ENCODE results near the gene TMEM272.

Gene TMEM272

DNA sequence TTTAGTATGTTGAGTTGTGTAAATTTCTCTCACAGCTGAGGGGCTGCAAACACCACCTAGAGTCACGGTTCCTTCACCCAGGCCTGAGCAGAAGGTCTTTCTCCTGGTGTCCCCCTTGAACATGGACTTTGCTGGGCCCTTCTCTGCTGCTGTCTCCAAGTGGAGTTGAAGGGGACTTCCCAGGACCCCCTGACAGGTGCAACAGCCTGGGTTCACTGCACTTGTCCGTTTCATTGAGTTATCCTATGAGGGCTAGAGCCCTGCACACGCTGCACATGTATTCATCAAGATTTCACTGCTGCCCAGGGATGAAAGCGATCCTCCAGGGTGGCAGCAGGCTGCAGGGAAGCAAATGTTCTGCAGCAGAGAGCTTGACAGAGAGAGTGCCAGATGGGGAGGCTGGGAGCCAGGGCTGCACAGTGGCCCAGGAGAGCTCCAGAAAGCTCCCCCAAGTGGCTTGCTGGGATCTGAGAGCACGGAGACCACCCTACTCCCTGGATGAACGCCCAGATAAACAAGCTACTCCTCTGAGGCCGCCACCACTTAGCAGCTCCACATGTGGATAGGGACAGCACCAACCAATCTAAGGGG is 10.3 kb downstream of the TMEM272 start:
- Histone ChIP-seq H3K4me3 (ENCODE audit: extremely low read depth, insufficient read depth, low read length, poor library complexity, severe bottlenecking) (no peak overlapping the region), H3K36me3 (ENCODE audit: control insufficient read depth, insufficient read depth, low read length) (no peaks in the 10 kb centered on the region), H3K9me3 (ENCODE audit: control insufficient read depth, low read length) (no peaks in the 10 kb centered on the region), H3K27ac (ENCODE audit: low read depth, low read length, severe bottlenecking) (no peak overlapping the region), H3K4me1 (ENCODE audit: control insufficient read depth, insufficient read depth, low read length, poor library complexity, severe bottlenecking) (peaks cover 2% of the 10 kb centered on the region)
- WGBS, 2 experiments (ENCODE audit: insufficient coverage in 2 of 2) = 80 to 86% methylated on average over 2 to 5 of the region's 7 CpGs

GRCh38 chr13:51833980-51834379 is 11.0 kb downstream of the TMEM272 start:
- 87 to 95% methylated on average over 6 to 8 of the region's 10 CpGs for WGBS, 2 experiments (ENCODE audit: insufficient coverage in 2 of 2)
- peaks cover 2% of the 10 kb centered on the region for H3K4me1 ChIP-seq (ENCODE audit: control insufficient read depth, insufficient read depth, low read length, poor library complexity, severe bottlenecking)
- H3K36me3 ChIP-seq (ENCODE audit: control insufficient read depth, insufficient read depth, low read length) = no peaks in the 10 kb centered on the region
- H3K27ac ChIP-seq (ENCODE audit: low read depth, low read length, severe bottlenecking) = no peak overlapping the region
- no peaks in the 10 kb centered on the region for H3K9me3 ChIP-seq (ENCODE audit: control insufficient read depth, low read length)
- H3K4me3 ChIP-seq (ENCODE audit: extremely low read depth, insufficient read depth, low read length, poor library complexity, severe bottlenecking) = no peak overlapping the region

- 87 to 95% methylated on average over 5 of the region's 6 CpGs for WGBS, 2 experiments (ENCODE audit: insufficient coverage in 2 of 2)
- Histone ChIP-seq H3K4me3 (ENCODE audit: extremely low read depth, insufficient read depth, low read length, poor library complexity, severe bottlenecking) (no peak overlapping the region), H3K27ac (ENCODE audit: low read depth, low read length, severe bottlenecking) (no peak overlapping the region), H3K9me3 (ENCODE audit: control insufficient read depth, low read length) (no peaks in the 10 kb centered on the region), H3K4me1 (ENCODE audit: control insufficient read depth, insufficient read depth, low read length, poor library complexity, severe bottlenecking) (no peaks in the 10 kb centered on the region), H3K36me3 (ENCODE audit: control insufficient read depth, insufficient read depth, low read length) (no peaks in the 10 kb centered on the region)
These were observed 12.4 kb downstream of the TMEM272 start for GRCh38 chr13:51832471-51833152.

GRCh38 chr13:51831519-51831918 is 13.5 kb downstream of the TMEM272 start:
- 83 to 94% methylated on average over 3 to 4 of the region's 5 CpGs for WGBS, 2 experiments (ENCODE audit: insufficient coverage in 2 of 2)

GRCh38 chr13:51829568-51829899 is 15.4 kb downstream of the TMEM272 start:
- Histone ChIP-seq H3K27ac (ENCODE audit: low read depth, low read length, severe bottlenecking) (no peak overlapping the region), H3K4me3 (ENCODE audit: extremely low read depth, insufficient read depth, low read length, poor library complexity, severe bottlenecking) (no peak overlapping the region), H3K36me3 (ENCODE audit: control insufficient read depth, insufficient read depth, low read length) (no peaks in the 10 kb centered on the region), H3K9me3 (ENCODE audit: control insufficient read depth, low read length) (no peaks in the 10 kb centered on the region), H3K4me1 (ENCODE audit: control insufficient read depth, insufficient read depth, low read length, poor library complexity, severe bottlenecking) (no peaks in the 10 kb centered on the region)
- WGBS, 2 experiments (ENCODE audit: insufficient coverage in 2 of 2) = 89 to 93% methylated on average over 2 of the region's 2 CpGs

More at GRCh38 chr13:51831519-51831918, 13.5 kb downstream of the TMEM272 start:
- H3K4me1 ChIP-seq (ENCODE audit: control insufficient read depth, insufficient read depth, low read length, poor library complexity, severe bottlenecking) = no peaks in the 10 kb centered on the region
- H3K4me3 ChIP-seq (ENCODE audit: extremely low read depth, insufficient read depth, low read length, poor library complexity, severe bottlenecking) = no peak overlapping the region
- no peak overlapping the region for H3K27ac ChIP-seq (ENCODE audit: low read depth, low read length, severe bottlenecking)
- no peaks in the 10 kb centered on the region for H3K9me3 ChIP-seq (ENCODE audit: control insufficient read depth, low read length)
- H3K36me3 ChIP-seq (ENCODE audit: control insufficient read depth, insufficient read depth, low read length) = no peaks in the 10 kb centered on the region

DNA sequence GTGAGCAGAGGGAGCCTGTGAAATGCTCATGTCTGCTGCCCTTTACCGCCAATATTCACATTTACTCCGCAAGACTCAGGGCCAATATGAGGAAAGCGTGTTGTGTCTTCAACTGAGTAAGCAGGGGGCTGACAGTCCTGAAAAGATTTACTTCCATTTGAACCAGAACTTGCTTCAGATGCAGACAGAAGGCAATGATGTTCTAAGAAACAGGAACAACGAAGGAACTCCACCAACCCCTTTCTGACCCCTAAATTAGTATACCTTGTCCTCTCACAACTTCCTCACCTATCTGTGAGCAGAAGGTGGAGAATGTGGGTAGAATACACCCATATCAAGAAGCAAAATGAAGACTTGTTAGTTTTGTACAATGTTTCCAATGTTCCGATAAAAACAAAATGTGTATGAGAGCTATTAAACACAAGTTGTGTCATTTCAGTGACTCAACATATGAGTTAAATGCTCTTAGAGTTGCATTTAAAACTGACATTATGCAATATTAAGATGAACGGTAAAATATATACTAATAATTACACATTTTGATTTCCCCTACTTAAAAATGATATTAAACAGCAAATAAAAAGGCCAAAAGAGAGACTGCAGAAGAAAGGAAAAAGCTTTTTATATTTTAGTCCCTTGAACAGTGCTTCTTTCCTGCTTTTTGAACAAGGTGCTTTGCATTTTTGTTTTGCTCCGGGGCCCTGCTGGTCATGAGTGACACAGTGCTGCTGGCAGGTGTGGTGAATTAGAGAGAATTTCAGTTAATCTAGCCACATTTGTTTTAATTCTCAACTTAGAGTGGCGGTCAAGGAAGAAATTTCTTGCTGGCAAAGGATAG is 16.0 kb downstream of the TMEM272 start:
- H3K27ac ChIP-seq (ENCODE audit: low read depth, low read length, severe bottlenecking) = no peak overlapping the region
- H3K4me1 ChIP-seq (ENCODE audit: control insufficient read depth, insufficient read depth, low read length, poor library complexity, severe bottlenecking) = no peaks in the 10 kb centered on the region
- H3K4me3 ChIP-seq (ENCODE audit: extremely low read depth, insufficient read depth, low read length, poor library complexity, severe bottlenecking) = no peak overlapping the region
- H3K36me3 ChIP-seq (ENCODE audit: control insufficient read depth, insufficient read depth, low read length) = no peaks in the 10 kb centered on the region
- no peaks in the 10 kb centered on the region for H3K9me3 ChIP-seq (ENCODE audit: control insufficient read depth, low read length)
- WGBS, 2 experiments (ENCODE audit: insufficient coverage in 2 of 2) = 86% methylated on average over 3 of the region's 8 CpGs; no CpG with 5 or more reads in 1 of the 2 experiments

- 91 to 96% methylated on average over 4 of the region's 4 CpGs for WGBS, 2 experiments (ENCODE audit: insufficient coverage in 2 of 2)
These were observed 17.7 kb downstream of the TMEM272 start for GRCh38 chr13:51827254-51827653.

GRCh38 chr13:51826606-51827005 is 18.4 kb downstream of the TMEM272 start:
- H3K4me1 ChIP-seq (ENCODE audit: control insufficient read depth, insufficient read depth, low read length, poor library complexity, severe bottlenecking) = no peaks in the 10 kb centered on the region
- H3K4me3 ChIP-seq (ENCODE audit: extremely low read depth, insufficient read depth, low read length, poor library complexity, severe bottlenecking) = no peak overlapping the region
- H3K36me3 ChIP-seq (ENCODE audit: control insufficient read depth, insufficient read depth, low read length) = no peaks in the 10 kb centered on the region
- H3K9me3 ChIP-seq (ENCODE audit: control insufficient read depth, low read length) = no peaks in the 10 kb centered on the region
- 87 to 91% methylated on average over 7 of the region's 7 CpGs for WGBS, 2 experiments (ENCODE audit: insufficient coverage in 2 of 2)
- H3K27ac ChIP-seq (ENCODE audit: low read depth, low read length, severe bottlenecking) = no peak overlapping the region

More at GRCh38 chr13:51827254-51827653, 17.7 kb downstream of the TMEM272 start:
- H3K9me3 ChIP-seq (ENCODE audit: control insufficient read depth, low read length) = no peaks in the 10 kb centered on the region
- H3K4me3 ChIP-seq (ENCODE audit: extremely low read depth, insufficient read depth, low read length, poor library complexity, severe bottlenecking) = no peak overlapping the region
- H3K27ac ChIP-seq (ENCODE audit: low read depth, low read length, severe bottlenecking) = no peak overlapping the region
- no peaks in the 10 kb centered on the region for H3K4me1 ChIP-seq (ENCODE audit: control insufficient read depth, insufficient read depth, low read length, poor library complexity, severe bottlenecking)
- H3K36me3 ChIP-seq (ENCODE audit: control insufficient read depth, insufficient read depth, low read length) = no peaks in the 10 kb centered on the region

DNA sequence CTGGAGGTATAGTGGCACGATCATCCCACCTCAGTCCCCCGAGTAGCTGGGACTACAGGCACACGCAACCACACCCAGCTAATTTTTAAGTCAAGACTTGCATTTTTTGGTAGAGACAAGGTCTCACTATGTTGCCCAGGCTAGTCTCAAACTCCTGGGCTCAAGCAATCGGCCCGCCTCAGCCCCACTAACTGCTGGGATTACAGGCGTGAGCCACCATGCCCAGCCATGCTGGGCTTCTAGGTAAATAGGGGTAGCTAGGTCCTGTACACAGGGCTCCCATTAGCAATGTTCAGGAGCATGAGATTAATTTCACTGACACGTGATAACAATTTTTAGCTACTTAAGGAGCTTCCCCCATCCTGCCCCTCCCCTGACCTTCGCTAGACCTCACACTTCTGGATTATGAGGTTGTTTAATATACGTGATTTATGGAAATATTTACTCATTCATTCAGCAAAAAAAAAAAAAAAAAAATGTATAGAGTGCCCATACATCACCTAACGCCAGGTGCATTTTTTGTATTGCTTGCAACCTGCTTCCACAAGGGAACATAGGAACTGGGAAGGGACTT is 19.2 kb downstream of the TMEM272 start:
- 89 to 94% methylated on average over 6 to 7 of the region's 10 CpGs for WGBS, 2 experiments (ENCODE audit: insufficient coverage in 2 of 2)

DNA sequence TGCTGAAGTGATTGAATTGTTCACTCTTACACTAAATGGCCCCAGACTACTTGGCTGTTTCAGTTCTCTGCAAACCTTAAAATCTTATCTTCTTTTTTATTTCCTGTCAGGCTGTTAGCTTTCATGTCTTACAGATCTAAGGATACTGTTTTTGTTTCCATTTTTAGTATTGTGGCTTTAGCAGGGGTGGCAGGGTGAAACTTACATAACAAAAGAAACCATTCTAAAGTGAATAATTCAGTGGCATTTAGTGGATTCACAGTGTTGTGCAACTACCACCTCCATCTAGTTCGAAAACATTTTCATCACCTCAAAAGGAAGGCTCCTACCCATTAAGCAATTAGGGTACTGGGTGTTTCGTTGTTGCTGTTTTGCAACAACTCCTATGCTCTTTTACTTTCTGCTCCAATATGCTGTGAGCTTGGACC is 19.8 kb downstream of the TMEM272 start:
- 60% methylated on average over 1 of the region's 2 CpGs; no CpG with 5 or more reads in 1 of the 2 experiments for WGBS, 2 experiments (ENCODE audit: insufficient coverage in 2 of 2)
- H3K9me3 ChIP-seq (ENCODE audit: control insufficient read depth, low read length) = no peaks in the 10 kb centered on the region
- no peaks in the 10 kb centered on the region for H3K36me3 ChIP-seq (ENCODE audit: control insufficient read depth, insufficient read depth, low read length)
- no peak overlapping the region for H3K4me3 ChIP-seq (ENCODE audit: extremely low read depth, insufficient read depth, low read length, poor library complexity, severe bottlenecking)
- H3K27ac ChIP-seq (ENCODE audit: low read depth, low read length, severe bottlenecking) = no peak overlapping the region
- no peaks in the 10 kb centered on the region for H3K4me1 ChIP-seq (ENCODE audit: control insufficient read depth, insufficient read depth, low read length, poor library complexity, severe bottlenecking)

More for the DNA sequence above, 19.2 kb downstream of the TMEM272 start:
- Histone ChIP-seq H3K9me3 (ENCODE audit: control insufficient read depth, low read length) (no peaks in the 10 kb centered on the region), H3K27ac (ENCODE audit: low read depth, low read length, severe bottlenecking) (no peak overlapping the region), H3K4me1 (ENCODE audit: control insufficient read depth, insufficient read depth, low read length, poor library complexity, severe bottlenecking) (no peaks in the 10 kb centered on the region), H3K36me3 (ENCODE audit: control insufficient read depth, insufficient read depth, low read length) (no peaks in the 10 kb centered on the region), H3K4me3 (ENCODE audit: extremely low read depth, insufficient read depth, low read length, poor library complexity, severe bottlenecking) (no peak overlapping the region)
